Measurements from ENCODE around the gene UNG. TPM values are rescaled to one million over a fixed set of nuclear protein-coding genes. Genes with fewer than 3 reads are reported as not detected.

Gene UNG
- total RNA-seq, 2 experiments from 2014 or later, result 3.3 to 3.6 TPM

DNA sequence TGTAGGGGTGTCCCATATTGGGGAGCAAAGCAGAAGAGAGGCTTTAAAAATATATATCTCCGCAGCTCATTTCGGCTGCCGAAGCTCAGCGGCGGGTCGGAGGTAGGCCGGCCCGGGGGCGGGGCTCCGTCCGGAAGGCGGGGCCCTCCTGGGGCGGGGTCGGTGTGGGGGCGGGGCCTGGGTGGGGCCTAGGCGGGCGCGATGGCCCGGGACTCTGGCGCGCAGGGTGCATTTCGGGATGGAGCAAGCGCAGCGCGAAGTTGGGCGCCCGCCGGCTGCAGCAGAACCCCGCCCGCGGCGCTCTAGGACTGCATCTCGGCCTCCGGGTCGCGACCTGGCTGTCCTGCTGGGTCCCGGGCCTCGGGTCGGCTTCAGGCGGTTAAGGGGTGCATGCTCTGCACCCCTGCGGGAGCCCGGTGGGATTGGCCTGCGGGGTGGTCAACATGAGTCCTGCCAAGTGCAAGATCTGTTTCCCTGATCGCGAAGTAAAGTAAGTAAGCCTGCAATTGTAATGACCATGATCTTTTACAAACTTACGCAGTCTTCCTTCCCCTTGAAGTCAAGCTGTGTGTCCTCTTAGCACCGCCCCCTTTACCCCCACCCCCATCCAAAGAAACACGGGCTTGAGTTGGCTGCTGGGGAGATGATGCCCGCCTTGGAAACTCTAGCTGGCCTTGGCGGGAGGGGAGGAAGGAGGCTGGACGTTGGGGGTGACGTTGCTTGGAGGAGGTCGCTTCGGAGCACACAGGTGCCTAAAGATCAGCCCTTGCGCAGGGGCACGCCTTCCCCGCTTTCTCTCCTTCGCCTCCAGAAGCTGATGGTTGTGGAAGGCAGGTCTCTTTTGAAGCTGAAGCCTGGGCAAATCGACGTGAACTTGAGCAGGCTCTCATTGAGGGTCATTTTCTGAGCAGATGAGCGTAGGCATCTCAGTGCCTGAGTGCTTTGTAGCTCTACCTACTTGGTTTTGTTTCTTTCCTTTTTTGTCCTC, 57.3 kb downstream of the UNG start:
- Mint-ChIP-seq H3K36me3 (ENCODE audit: low read depth) (no peaks in the 10 kb centered on the region), H3K9me3 (no peaks in the 10 kb centered on the region), H3K27me3 (no peaks in the 10 kb centered on the region), H3K4me1 (ENCODE audit: low read depth) (peaks cover 21% of the 10 kb centered on the region), H3K4me3 (peak overlapping the region; percentile 96), H3K27ac (peak overlapping the region; percentile 93)
- intact Hi-C loops (cut with DNase I, micrococcal nuclease), result loop anchor here (1.0 to 10.0 kb wide), 8 partner anchors 56 to 1840 kb away; partner anchors contain the start of genes FAM222A (in 1 of the 2), FICD (in 1 of the 2), PWP1 (in 1 of the 2) and UNG (in 1 of the 2)
- no peak for TF ChIP-seq CTCF (IDR thresholded peaks at IDR 0.05)
- Histone ChIP-seq H3K9me3 (ENCODE audit: control insufficient read depth in 1 of 2, insufficient read depth in 1 of 2, low read length in 2 of 2) (no peaks in the 10 kb centered on the region), H3K4me3 (ENCODE audit: low read length) (peak overlapping the region; percentile 75), H3K36me3 (ENCODE audit: insufficient read depth, low read length) (no peaks in the 10 kb centered on the region), H3K27ac (ENCODE audit: low read depth in 1 of 2, low read length in 2 of 2) (peak overlapping the region in 1 of 2 donors; percentile 17), H3K27me3 (ENCODE audit: control insufficient read depth in 1 of 2, insufficient read depth in 2 of 2, low read length in 2 of 2) (no peaks in the 10 kb centered on the region), H3K4me1 (ENCODE audit: insufficient read depth, low read length) (peaks cover 16% of the 10 kb centered on the region)
- peak; percentile 71 to 90 (median 78) for DNase-seq
- CTCF ChIA-PET, result interaction anchor here (0.8 kb wide), 1 partner anchor 43 kb away, joined by 5 read pairs; no protein-coding TSS in a partner anchor
- POLR2A ChIA-PET, result interaction anchor here (0.9 to 2.2 kb wide), 7 partner anchors 10 to 298 kb away, joined by 3 to 12 read pairs (median 4); partner anchors contain the start of genes ALKBH2, SSH1 and USP30
- peak; percentile 95 for ATAC-seq (ENCODE audit: poor library complexity)

DNA sequence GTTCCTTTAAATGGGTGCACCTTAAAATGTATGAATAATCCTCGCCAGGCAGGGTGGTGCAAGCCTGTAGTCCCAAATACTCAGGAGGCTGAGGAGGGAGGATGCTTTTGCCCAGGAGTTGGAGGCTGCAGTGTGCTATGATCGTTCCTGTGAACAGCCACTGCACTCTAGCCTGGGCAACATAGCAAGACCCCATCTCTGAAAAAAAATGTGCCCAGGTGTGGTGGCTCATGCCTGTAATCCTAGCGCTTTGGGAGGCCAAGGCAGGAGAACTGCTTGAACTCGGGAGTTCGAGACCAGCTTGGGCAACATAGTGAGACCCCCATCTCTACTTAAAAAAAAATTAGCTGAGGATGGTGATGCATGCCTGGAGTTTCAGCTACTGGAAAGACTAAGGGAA, 58.6 kb downstream of the UNG start:
- Histone ChIP-seq H3K36me3 (ENCODE audit: insufficient read depth, low read length) (no peaks in the 10 kb centered on the region), H3K27me3 (ENCODE audit: control insufficient read depth in 1 of 2, insufficient read depth in 2 of 2, low read length in 2 of 2) (no peaks in the 10 kb centered on the region), H3K4me3 (ENCODE audit: low read length) (no peak overlapping the region), H3K4me1 (ENCODE audit: insufficient read depth, low read length) (peaks cover 16% of the 10 kb centered on the region), H3K27ac (ENCODE audit: low read depth in 1 of 2, low read length in 2 of 2) (no peak overlapping the region), H3K9me3 (ENCODE audit: control insufficient read depth in 1 of 2, insufficient read depth in 1 of 2, low read length in 2 of 2) (no peaks in the 10 kb centered on the region)
- no peak overlapping the region for H3K27ac Mint-ChIP-seq
- H3K36me3 Mint-ChIP-seq (ENCODE audit: low read depth), result no peaks in the 10 kb centered on the region
- intact Hi-C loops (cut with DNase I, micrococcal nuclease), result loop anchor here in 1 of 2 experiments (5.0 to 10.0 kb wide), 3 partner anchors 556 to 1841 kb away; partner anchors contain the start of genes FAM222A and PWP1
- CTCF ChIA-PET, result no interaction called here
- H3K27me3 Mint-ChIP-seq, result no peaks in the 10 kb centered on the region
- DNase-seq (no peak), ATAC-seq (ENCODE audit: poor library complexity) (no peak)
- no peaks in the 10 kb centered on the region for H3K9me3 Mint-ChIP-seq
- POLR2A ChIA-PET, result interaction anchor here (2.2 kb wide), 1 partner anchor 44 kb away, joined by 12 read pairs; no protein-coding TSS in a partner anchor
- peak overlapping the region; percentile 38 for H3K4me3 Mint-ChIP-seq
- peaks cover 21% of the 10 kb centered on the region for H3K4me1 Mint-ChIP-seq (ENCODE audit: low read depth)
- no peak for TF ChIP-seq CTCF (IDR thresholded peaks at IDR 0.05)

DNA sequence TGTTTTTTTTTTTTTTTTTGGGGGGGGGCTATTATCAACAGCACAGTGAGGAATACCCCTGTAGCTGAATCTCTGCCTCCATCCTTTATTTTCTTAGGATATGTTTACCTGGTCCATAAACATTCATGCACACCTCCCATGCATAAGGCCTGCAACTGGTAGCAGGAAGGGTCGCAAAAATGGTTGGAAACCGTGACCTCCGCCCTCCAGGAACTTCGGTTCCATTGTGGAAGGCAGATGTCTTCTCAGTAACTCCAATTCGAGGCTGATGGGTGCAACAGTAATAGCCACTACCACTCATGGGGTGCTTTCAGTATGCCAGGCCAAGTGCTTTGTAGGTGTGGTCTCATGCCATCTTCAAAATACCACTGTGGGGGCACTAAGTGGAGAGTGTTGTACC, 59.2 kb downstream of the UNG start:
- no peak for DNase-seq
- Histone ChIP-seq H3K4me1 (ENCODE audit: insufficient read depth, low read length) (peaks cover 16% of the 10 kb centered on the region), H3K27ac (ENCODE audit: low read depth in 1 of 2, low read length in 2 of 2) (no peak overlapping the region), H3K4me3 (ENCODE audit: low read length) (no peak overlapping the region), H3K27me3 (ENCODE audit: control insufficient read depth in 1 of 2, insufficient read depth in 2 of 2, low read length in 2 of 2) (no peaks in the 10 kb centered on the region), H3K9me3 (ENCODE audit: control insufficient read depth in 1 of 2, insufficient read depth in 1 of 2, low read length in 2 of 2) (no peaks in the 10 kb centered on the region), H3K36me3 (ENCODE audit: insufficient read depth, low read length) (no peaks in the 10 kb centered on the region)
- Mint-ChIP-seq H3K4me1 (ENCODE audit: low read depth) (peaks cover 21% of the 10 kb centered on the region), H3K4me3 (peak overlapping the region; percentile 38), H3K36me3 (ENCODE audit: low read depth) (no peaks in the 10 kb centered on the region), H3K27ac (no peak overlapping the region), H3K27me3 (no peaks in the 10 kb centered on the region), H3K9me3 (no peaks in the 10 kb centered on the region)
- TF ChIP-seq CTCF (IDR thresholded peaks at IDR 0.05), result no peak
- no peak for ATAC-seq (ENCODE audit: poor library complexity)
- ChIA-PET CTCF (no interaction called here), POLR2A (no interaction called here)
- intact Hi-C loops (cut with DNase I, micrococcal nuclease), result loop anchor here in 1 of 2 experiments (5.0 to 10.0 kb wide), 3 partner anchors 556 to 1842 kb away; partner anchors contain the start of genes FAM222A and PWP1
